Activated CD4-positive, alpha-beta T cell treated with anti-CD3 and anti-CD28 coated beads, Interleukin-2, amount 10 ng/mL, durations not matched to agents 24 days and 14 days (primary cell): ENCODE measurements around the gene AHCYL1. TPM values are rescaled to one million over a fixed set of nuclear protein-coding genes. Genes with fewer than 3 reads are reported as not detected.
"Not testable (repeated sequence)": the region's sequence is repeated elsewhere in the genome, so short reads cannot be mapped to it uniquely, and the experiment has no call there.

Experiments used
- DNase-seq: peaks from one replicate; pipeline ENCODE4 v3.0.0; 2022
- H3K27ac Mint-ChIP-seq: one replicate; pipeline ENCODE4 v1.8.0; 2022; ENCODE audit warnings: mild to moderate bottlenecking, mixed read lengths
- H3K27me3 Mint-ChIP-seq: one replicate; pipeline ENCODE4 v1.8.0; 2022; ENCODE audit warnings: mixed read lengths
- H3K36me3 Mint-ChIP-seq: one replicate; pipeline ENCODE4 v1.8.0; 2022; ENCODE audit warnings: low read depth, mild to moderate bottlenecking, mixed read lengths
- H3K4me1 Mint-ChIP-seq: one replicate; pipeline ENCODE4 v1.8.0; 2021; ENCODE audit warnings: mixed read lengths
- H3K4me3 Mint-ChIP-seq: one replicate; pipeline ENCODE4 v1.8.0; 2022; ENCODE audit warnings: mild to moderate bottlenecking, moderate library complexity, mixed read lengths
- H3K9me3 Mint-ChIP-seq: one replicate; pipeline ENCODE4 v1.8.0; 2021; ENCODE audit warnings: mixed read lengths
- intact Hi-C: fragments of 100-400 bp; cut with micrococcal nuclease; formaldehyde crosslinking; loops from one replicate; pipeline ENCODE4 v1.15.1; 2023
- total RNA-seq: library from RNA; stranded (reverse); gene quantifications from 2 replicates; pipeline ENCODE4 v1.2.3, GENCODE V29; 2022

AHCYL1 gene
- 67.1 and 75.3 TPM in 2 replicates for total RNA-seq

GRCh38 chr1:109984456-109985246 is at the start of gene AHCYL1:
Gene AHCYL1 (plus strand): TSS chr1:109984765. CDS start chr1:109985053, 288 bp downstream.
- peak within 1 kb of the TSS; percentile 99 for H3K4me3 Mint-ChIP-seq
- peaks cover 1% of the 10 kb centered on the region for H3K27me3 Mint-ChIP-seq
- H3K36me3 Mint-ChIP-seq: peaks cover 23% of the 10 kb centered on the region
- H3K4me1 Mint-ChIP-seq: peaks cover 37% of the 10 kb centered on the region
- no peaks in the 10 kb centered on the region for H3K9me3 Mint-ChIP-seq
- H3K27ac Mint-ChIP-seq: peak within 1 kb of the TSS; percentile 97
- DNase-seq: peak; percentile 100
- intact Hi-C loops: loop anchor here (1.0 to 2.0 kb wide), 5 partner anchors 26 to 436 kb away; partner anchors contain the start of gene GNAI3

GRCh38 chr1:109935451-109935900 is 49.1 kb upstream of the AHCYL1 start:
- Mint-ChIP-seq H3K27me3 (peaks cover 12% of the 10 kb centered on the region), H3K27ac (no peak overlapping the region), H3K36me3 (peaks cover 9% of the 10 kb centered on the region), H3K4me1 (peaks cover 11% of the 10 kb centered on the region), H3K4me3 (no peak overlapping the region), H3K9me3 (peaks cover 14% of the 10 kb centered on the region)
- no peak for DNase-seq
- intact Hi-C loops: no loop called here

- intact Hi-C loops: no loop called here
- Mint-ChIP-seq H3K36me3 (peaks cover 7% of the 10 kb centered on the region), H3K9me3 (peaks cover 14% of the 10 kb centered on the region), H3K27ac (no peak overlapping the region), H3K27me3 (peaks cover 12% of the 10 kb centered on the region), H3K4me3 (no peak overlapping the region), H3K4me1 (peaks cover 8% of the 10 kb centered on the region)
- DNase-seq: no peak
Measured at GRCh38 chr1:109937738-109938137, 46.8 kb upstream of the AHCYL1 start.

GRCh38 chr1:109938556-109938955 is 46.0 kb upstream of the AHCYL1 start:
- H3K9me3 Mint-ChIP-seq: peaks cover 14% of the 10 kb centered on the region

GRCh38 chr1:109942434-109942833 is 42.1 kb upstream of the AHCYL1 start:
- H3K36me3 Mint-ChIP-seq: peaks cover 4% of the 10 kb centered on the region
- peaks cover 8% of the 10 kb centered on the region for H3K9me3 Mint-ChIP-seq
- DNase-seq: no peak
- H3K27ac Mint-ChIP-seq: no peak overlapping the region
- no peak overlapping the region for H3K4me3 Mint-ChIP-seq
- peaks cover 2% of the 10 kb centered on the region for H3K4me1 Mint-ChIP-seq
- intact Hi-C loops: no loop called here
- peaks cover 20% of the 10 kb centered on the region for H3K27me3 Mint-ChIP-seq

More at GRCh38 chr1:109938556-109938955, 46.0 kb upstream of the AHCYL1 start:
- Mint-ChIP-seq H3K36me3 (peaks cover 7% of the 10 kb centered on the region), H3K27me3 (peaks cover 16% of the 10 kb centered on the region), H3K4me3 (no peak overlapping the region), H3K4me1 (peaks cover 8% of the 10 kb centered on the region), H3K27ac (no peak overlapping the region)
- no peak for DNase-seq
- intact Hi-C loops: no loop called here

GRCh38 chr1:109944541-109944940 is 40.0 kb upstream of the AHCYL1 start:
- Mint-ChIP-seq H3K27me3 (peaks cover 11% of the 10 kb centered on the region), H3K4me3 (no peak overlapping the region), H3K36me3 (no peaks in the 10 kb centered on the region), H3K9me3 (peaks cover 4% of the 10 kb centered on the region), H3K27ac (no peak overlapping the region), H3K4me1 (peaks cover 2% of the 10 kb centered on the region)
- intact Hi-C loops: no loop called here
- DNase-seq: no peak

- no peak overlapping the region for H3K4me3 Mint-ChIP-seq
- peaks cover 11% of the 10 kb centered on the region for H3K27me3 Mint-ChIP-seq
- peaks cover 4% of the 10 kb centered on the region for H3K9me3 Mint-ChIP-seq
- peaks cover 2% of the 10 kb centered on the region for H3K4me1 Mint-ChIP-seq
- H3K36me3 Mint-ChIP-seq: no peaks in the 10 kb centered on the region
- no peak overlapping the region for H3K27ac Mint-ChIP-seq
- no peak for DNase-seq
- intact Hi-C loops: no loop called here
Measured at GRCh38 chr1:109946511-109946910, 38.1 kb upstream of the AHCYL1 start.

- Mint-ChIP-seq H3K4me3 (no peak overlapping the region), H3K27ac (no peak overlapping the region), H3K36me3 (no peaks in the 10 kb centered on the region), H3K4me1 (peaks cover 2% of the 10 kb centered on the region), H3K9me3 (peaks cover 4% of the 10 kb centered on the region), H3K27me3 (peaks cover 10% of the 10 kb centered on the region)
- DNase-seq: no peak
- intact Hi-C loops: no loop called here
Measured at GRCh38 chr1:109947582-109948284, 36.8 kb upstream of the AHCYL1 start.

- no peak for DNase-seq
- peaks cover 4% of the 10 kb centered on the region for H3K9me3 Mint-ChIP-seq
- H3K4me1 Mint-ChIP-seq: peaks cover 2% of the 10 kb centered on the region
- H3K27me3 Mint-ChIP-seq: peaks cover 7% of the 10 kb centered on the region
- no peak overlapping the region for H3K4me3 Mint-ChIP-seq
- no peak overlapping the region for H3K27ac Mint-ChIP-seq
- H3K36me3 Mint-ChIP-seq: no peaks in the 10 kb centered on the region
- intact Hi-C loops: no loop called here
Measured at GRCh38 chr1:109948285-109948630, 36.3 kb upstream of the AHCYL1 start.

- DNase-seq: no peak
- peaks cover 4% of the 10 kb centered on the region for H3K9me3 Mint-ChIP-seq
- intact Hi-C loops: no loop called here
Measured at GRCh38 chr1:109950038-109950437, 34.5 kb upstream of the AHCYL1 start.

GRCh38 chr1:109950509-109950908 is 34.1 kb upstream of the AHCYL1 start:
- peaks cover 7% of the 10 kb centered on the region for H3K27me3 Mint-ChIP-seq
- no peak overlapping the region for H3K4me3 Mint-ChIP-seq
- intact Hi-C loops: no loop called here
- H3K4me1 Mint-ChIP-seq: no peaks in the 10 kb centered on the region
- peaks cover 4% of the 10 kb centered on the region for H3K9me3 Mint-ChIP-seq
- H3K36me3 Mint-ChIP-seq: no peaks in the 10 kb centered on the region
- H3K27ac Mint-ChIP-seq: no peak overlapping the region
- no peak for DNase-seq

More at GRCh38 chr1:109950038-109950437, 34.5 kb upstream of the AHCYL1 start:
- Mint-ChIP-seq H3K27me3 (peaks cover 7% of the 10 kb centered on the region), H3K27ac (no peak overlapping the region), H3K36me3 (no peaks in the 10 kb centered on the region), H3K4me3 (no peak overlapping the region), H3K4me1 (no peaks in the 10 kb centered on the region)

GRCh38 chr1:109951501-109951900 is 33.1 kb upstream of the AHCYL1 start:
- H3K27me3 Mint-ChIP-seq, H3K27ac Mint-ChIP-seq, DNase-seq, intact Hi-C loops, H3K4me3 Mint-ChIP-seq, H3K9me3 Mint-ChIP-seq, H3K4me1 Mint-ChIP-seq, H3K36me3 Mint-ChIP-seq: not testable (repeated sequence)

- no peak overlapping the region for H3K4me3 Mint-ChIP-seq
- H3K27ac Mint-ChIP-seq: no peak overlapping the region
- intact Hi-C loops: no loop called here
- H3K4me1 Mint-ChIP-seq: no peaks in the 10 kb centered on the region
- H3K27me3 Mint-ChIP-seq: peaks cover 19% of the 10 kb centered on the region
- no peaks in the 10 kb centered on the region for H3K9me3 Mint-ChIP-seq
- no peaks in the 10 kb centered on the region for H3K36me3 Mint-ChIP-seq
- DNase-seq: no peak
Measured at GRCh38 chr1:109954041-109954512, 30.5 kb upstream of the AHCYL1 start.

- Mint-ChIP-seq H3K36me3 (no peaks in the 10 kb centered on the region), H3K4me3 (no peak overlapping the region), H3K27ac (no peak overlapping the region), H3K27me3 (peaks cover 29% of the 10 kb centered on the region), H3K4me1 (no peaks in the 10 kb centered on the region), H3K9me3 (no peaks in the 10 kb centered on the region)
- intact Hi-C loops: no loop called here
- no peak for DNase-seq
Measured at GRCh38 chr1:109959632-109959973, 25.0 kb upstream of the AHCYL1 start.
